SIG-M5 treated with dmso at 0.1 percent for 504 hours (cell line): Measurements from ENCODE around the gene JPT2.

Source experiments
- DNase-seq: peaks from one replicate; lab custom pipeline; 2025; ENCODE audit not compliant: unreplicated experiment; lab: John Stamatoyannopoulos, UW

The JPT2 gene

GRCh38 chr16:1749152-1750117 lies 71.4 kb downstream of the JPT2 start:
- no peak for DNase-seq
